ENCODE measurements around the gene SLC6A20. TPM values are rescaled to one million over a fixed set of nuclear protein-coding genes. Genes with fewer than 3 reads are reported as not detected.

SLC6A20 gene
- total and polyA plus RNA-seq, 2 experiments from 2014 or later, result 0.05 to 0.14 TPM

GRCh38 chr3:45705839-45706808 is 90.2 kb downstream of the SLC6A20 start:
- Histone ChIP-seq H3K4me1 (ENCODE audit: insufficient read depth) (peaks cover 30% of the 10 kb centered on the region), H2AFZ (no peak overlapping the region), H3K4me3 (no peak overlapping the region), H3K27ac (ENCODE audit: low read depth) (no peak overlapping the region), H3K27me3 (ENCODE audit: insufficient read depth) (no peaks in the 10 kb centered on the region), H4K20me1 (replicated peaks; ENCODE audit: insufficient read depth) (no peaks in the 10 kb centered on the region), H3K79me2 (replicated peaks; ENCODE audit: insufficient read depth) (peaks cover 33% of the 10 kb centered on the region), H3K9me2 (ENCODE audit: insufficient read depth) (no peaks in the 10 kb centered on the region), H3F3A (replicated peaks; ENCODE audit: low read depth) (no peaks in the 10 kb centered on the region), H3K4me2 (no peak overlapping the region), H3K36me3 (ENCODE audit: insufficient read depth) (peaks cover 9% of the 10 kb centered on the region; the same call in 1 of the 2 replicates)
- peaks cover 50% of the 10 kb centered on the region; the same call in 2 of the 3 replicates for H3K36me3 Mint-ChIP-seq (ENCODE audit: low read depth)
- H3K27ac Mint-ChIP-seq, result no peak overlapping the region
- DNase-seq (ENCODE audit: low spot score) (no peak), ATAC-seq (no peak)
- H3K4me1 Mint-ChIP-seq, result peaks cover 42% of the 10 kb centered on the region
- no peak for TF ChIP-seq NANOG (IDR thresholded peaks at IDR 0.05; ENCODE audit: borderline replicate concordance)
- no peak for TF ChIP-seq EZH2 (IDR thresholded peaks at IDR 0.05; ENCODE audit: low read depth, unreplicated experiment)
- no peak for TF ChIP-seq CREB1 (CRISPR knock-in tag; IDR thresholded peaks at IDR 0.05; ENCODE audit: low read depth)
- TF ChIP-seq ZNF114 (CRISPR knock-in tag; IDR thresholded peaks at IDR 0.05), result no peak
- TF ChIP-seq CTCF (conservative IDR thresholded peaks at IDR 0.05; ENCODE audit: low read depth in 2 of 2), result no peak
- TF ChIP-seq POLR2AphosphoS5 (IDR thresholded peaks at IDR 0.05; ENCODE audit: low read depth), result no peak
- TF ChIP-seq EZH2phosphoT487 (IDR thresholded peaks at IDR 0.05; ENCODE audit: unreplicated experiment), result no peak
- no peak for TF ChIP-seq ZNF462 (CRISPR knock-in tag; IDR thresholded peaks at IDR 0.05)
- TF ChIP-seq JUNB (IDR thresholded peaks at IDR 0.05; ENCODE audit: unreplicated experiment), result no peak
- no peak for TF ChIP-seq ETS1 (IDR thresholded peaks at IDR 0.05)
- H3K9me3 Mint-ChIP-seq, result no peaks in the 10 kb centered on the region
- H3K27me3 Mint-ChIP-seq (ENCODE audit: insufficient read depth, low read depth, poor library complexity), result no peaks in the 10 kb centered on the region
- H3K4me3 Mint-ChIP-seq, result no peak overlapping the region
